B cell (primary cell): ENCODE measurements around the gene ATPAF2. TPM values are rescaled to one million over a fixed set of nuclear protein-coding genes. Genes with fewer than 3 reads are reported as not detected.
"Not testable (repeated sequence)": the region's sequence is repeated elsewhere in the genome, so short reads cannot be mapped to it uniquely, and the experiment has no call there.

Experiments
- ATAC-seq: fragments of 200-7000 bp; cut with Tn5 transposase; one replicate; pipeline ENCODE4 v1.10.0; 2021; ENCODE audit warnings: low read depth, mild to moderate bottlenecking, moderate number of reproducible peaks, moderate library complexity
- CTCF ChIA-PET: fragments of 350-600 bp; sonication (Branson Sonifier 250); formaldehyde crosslinking; loops from one replicate; lab custom pipeline; 2021; ENCODE audit warnings: antibody characterized with exemption, inconsistent platforms; lab: Charles Lee
- POLR2A ChIA-PET: fragments of 350-600 bp; sonication (Branson Sonifier 250); formaldehyde crosslinking; loops from one replicate; lab custom pipeline; 2021; ENCODE audit warnings: antibody characterized with exemption; lab: Charles Lee
- DNase-seq: peaks from one replicate; pipeline ENCODE4 v3.0.0; 2013
- H2AFZ ChIP-seq: 2 replicates; pipeline ENCODE4 v1.6.1; 2012; ENCODE audit warnings: mild to moderate bottlenecking, low read depth, low read length; ENCODE audit not compliant: insufficient read depth, poor library complexity, severe bottlenecking
- H3K27ac ChIP-seq, 2 donors: 1 replicate in 1 of 2; 2 replicates in 1 of 2; pipeline ENCODE4 v1.5.1; 2012 to 2013; ENCODE audit warnings: low read length in 2 of 2, mild to moderate bottlenecking in 2 of 2, moderate library complexity in 1 of 2
- H3K27me3 ChIP-seq, 4 experiments: fragments of 200-600 bp in 1 of 4; sonication (generic) in 1 of 4; replicated peaks in 1 of 4; 1 replicate in 2 of 4; 2 replicates in 2 of 4; pipeline versions ENCODE4 v1.6.1 to v1.7.0; 2013 to 2016; ENCODE audit warnings: low read length in 3 of 4, mild to moderate bottlenecking in 2 of 4, mixed read lengths in 1 of 4, moderate library complexity in 1 of 4; ENCODE audit not compliant: insufficient read depth in 4 of 4, control insufficient read depth in 3 of 4; ENCODE audit errors: control extremely low read depth in 1 of 4
- H3K36me3 ChIP-seq, 2 experiments: replicated peaks in 1 of 2; 1 replicate in 1 of 2; 2 replicates in 1 of 2; pipeline versions ENCODE4 v1.6.1 to v1.7.1; 2013; ENCODE audit warnings: low read length in 1 of 2; ENCODE audit not compliant: insufficient read depth in 2 of 2, control insufficient read depth in 1 of 2; ENCODE audit errors: control extremely low read depth in 1 of 2, extremely low read depth in 1 of 2
- H3K4me1 ChIP-seq, 2 donors: fragments of 200-600 bp in 1 of 2; sonication (generic) in 1 of 2; 1 replicate in 1 of 2; 2 replicates in 1 of 2; pipeline versions ENCODE4 v1.5.1 to v1.6.1; 2013 to 2017; ENCODE audit warnings: low read length in 2 of 2; ENCODE audit not compliant: control insufficient read depth in 2 of 2, insufficient read depth in 2 of 2
- H3K4me2 ChIP-seq: replicated peaks from 2 replicates; pipeline ENCODE3; 2012; ENCODE audit warnings: mild to moderate bottlenecking, low read depth, low read length; ENCODE audit not compliant: poor library complexity, severe bottlenecking
- H3K4me3 ChIP-seq, 5 experiments: fragments of 200-600 bp in 1 of 5; sonication (generic) in 1 of 5; 1 replicate in 3 of 5; 2 replicates in 2 of 5; pipeline versions ENCODE4 v1.5.1 to v1.7.0; 2011 to 2016; ENCODE audit warnings: low read length in 4 of 5, mild to moderate bottlenecking in 4 of 5, low read depth in 2 of 5, control low read depth in 1 of 5, moderate library complexity in 1 of 5; ENCODE audit not compliant: insufficient read depth in 1 of 5; ENCODE audit errors: control extremely low read depth in 1 of 5, extremely low read depth in 1 of 5
- H3K79me2 ChIP-seq: fragments of 200-600 bp; sonication (generic); one replicate; pipeline ENCODE4 v1.6.0; 2016; ENCODE audit warnings: low read length; ENCODE audit not compliant: control insufficient read depth, insufficient read depth
- H3K9ac ChIP-seq: fragments of 200-600 bp; sonication (generic); 2 replicates; pipeline ENCODE4 v1.6.1; 2017; ENCODE audit warnings: mild to moderate bottlenecking, low read length, moderate library complexity
- H3K9me3 ChIP-seq, 3 donors: one replicate each; pipeline versions ENCODE4 v1.6.1 to v1.7.1; 2013; ENCODE audit warnings: low read length in 2 of 3; ENCODE audit not compliant: control insufficient read depth in 2 of 3, insufficient read depth in 1 of 3; ENCODE audit errors: control extremely low read depth in 1 of 3
- H4K20me1 ChIP-seq: 2 replicates; pipeline ENCODE4 v1.6.0; 2012; ENCODE audit warnings: mild to moderate bottlenecking, low read length; ENCODE audit not compliant: insufficient read depth, control insufficient read depth, poor library complexity, severe bottlenecking
- H3K27ac Mint-ChIP-seq: one replicate; pipeline ENCODE4 v1.8.0; 2021; ENCODE audit warnings: mixed read lengths
- H3K27me3 Mint-ChIP-seq: one replicate; pipeline ENCODE4 v1.8.0; 2021; ENCODE audit warnings: mixed read lengths
- H3K4me1 Mint-ChIP-seq: one replicate; pipeline ENCODE4 v1.8.0; 2021; ENCODE audit warnings: mixed read lengths
- H3K4me3 Mint-ChIP-seq: one replicate; pipeline ENCODE4 v1.8.0; 2021; ENCODE audit warnings: mixed read lengths
- H3K9me3 Mint-ChIP-seq: one replicate; pipeline ENCODE4 v1.8.0; 2022; ENCODE audit warnings: mixed read lengths; ENCODE audit not compliant: insufficient read depth
- CTCF ChIP-seq: fragments of 200-600 bp; IDR thresholded peaks from one replicate; pipeline ENCODE4 v1.8.0; 2022; ENCODE audit warnings: antibody characterized with exemption, mild to moderate bottlenecking
- EZH2 ChIP-seq: IDR thresholded peaks from 2 replicates; pipeline ENCODE4 v1.6.1; 2012; ENCODE audit warnings: borderline replicate concordance, low read depth, mild to moderate bottlenecking, moderate library complexity, low read length; ENCODE audit not compliant: insufficient read depth, poor library complexity, severe bottlenecking
- WGBS: methylation state at CpG from one replicate; pipeline ENCODE4 v1.1.5; 2013; ENCODE audit warnings: missing lambda C conversion rate; ENCODE audit not compliant: insufficient coverage; 5-methylcytosine and 5-hydroxymethylcytosine counted together
- intact Hi-C: fragments of 100-400 bp; cut with micrococcal nuclease; formaldehyde crosslinking; loops from one replicate; pipeline ENCODE4 v1.10.0; 2022
- polyA plus RNA-seq: library from polyadenylated mRNA; depleted of rRNA; stranded (reverse); fragments of >200 nt; gene quantifications from 2 replicates; pipeline ENCODE4 v1.2.3, GENCODE V29; 2012
- total RNA-seq, 2 donors: library from RNA; stranded (reverse); fragments of 120-200 nt in 1 of 2; gene quantifications; 1 replicate in 1 of 2; 2 replicates in 1 of 2; pipeline versions ENCODE4 v1.2.3 to v1.2.4, GENCODE V29; 2013 to 2022

Gene ATPAF2
- total and polyA plus RNA-seq, 2 donors (not counting 1 experiment from before 2014, with no cell fraction given): 60.5 to 73.5 TPM

DNA sequence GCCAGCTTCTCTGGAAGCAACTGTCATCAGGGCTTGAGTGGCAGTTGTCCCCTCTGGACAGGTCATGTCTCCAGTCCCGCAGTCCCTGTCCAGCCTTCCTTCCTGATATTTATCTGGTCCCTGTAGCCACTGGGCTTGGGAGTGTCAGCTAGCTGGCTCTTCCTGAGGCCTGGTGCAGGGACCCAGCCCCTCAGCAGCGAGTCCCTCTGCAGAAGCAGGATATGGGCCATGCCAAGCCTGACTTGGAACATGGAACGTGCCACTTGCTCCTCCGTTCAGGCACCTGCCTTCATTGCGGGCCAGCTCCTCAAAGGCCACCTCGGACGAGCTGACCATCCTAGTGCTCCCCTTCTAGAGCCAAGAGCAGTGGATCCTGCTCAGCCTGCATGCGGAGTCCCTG, 40.0 kb downstream of the ATPAF2 start:
- TF ChIP-seq CTCF (no peak), EZH2 (no peak)
- Mint-ChIP-seq H3K4me3 (no peak overlapping the region), H3K27me3 (no peaks in the 10 kb centered on the region), H3K4me1 (peaks cover 6% of the 10 kb centered on the region), H3K9me3 (no peaks in the 10 kb centered on the region), H3K27ac (no peak overlapping the region)
- Histone ChIP-seq H3K4me1 (no peaks in the 10 kb centered on the region), H3K79me2 (no peaks in the 10 kb centered on the region), H3K4me2 (no peak overlapping the region), H3K27me3 (no peaks in the 10 kb centered on the region), H3K36me3 (no peaks in the 10 kb centered on the region), H2AFZ (no peak overlapping the region), H3K9me3 (no peaks in the 10 kb centered on the region), H3K4me3 (no peak overlapping the region), H4K20me1 (no peaks in the 10 kb centered on the region), H3K9ac (no peak overlapping the region), H3K27ac (no peak overlapping the region)
- ATAC-seq (no peak), DNase-seq (no peak)
- 96% methylated on average over 8 of the region's 8 CpGs for WGBS
- intact Hi-C loops: no loop called here
- ChIA-PET CTCF (no interaction called here), POLR2A (no interaction called here)

DNA sequence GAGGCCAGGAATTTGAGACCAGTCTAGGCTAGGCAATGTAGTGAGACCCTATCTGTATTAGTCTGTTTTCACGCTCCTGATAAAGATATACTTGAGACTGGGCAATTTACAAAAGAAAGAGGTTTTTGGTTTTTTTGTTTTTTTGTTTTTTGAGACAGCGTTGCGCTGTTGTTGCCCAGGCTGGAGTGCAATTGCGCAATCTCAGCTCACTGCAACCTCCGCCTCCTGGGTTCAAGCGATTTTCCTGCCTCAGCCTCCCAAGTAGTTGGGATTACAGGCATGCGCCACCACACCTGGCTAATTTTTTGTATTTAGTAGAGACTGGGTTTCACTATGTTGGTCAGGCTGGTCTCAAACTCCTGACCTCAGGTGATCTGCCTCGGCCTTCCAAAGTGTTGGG, 43.1 kb downstream of the ATPAF2 start:
- WGBS: 98% methylated on average over 7 of the region's 8 CpGs
- POLR2A ChIA-PET, H3K9ac ChIP-seq: not testable (repeated sequence)

More for the DNA sequence above, 43.1 kb downstream of the ATPAF2 start:
- H3K36me3 ChIP-seq, H3K79me2 ChIP-seq, H3K27ac Mint-ChIP-seq, H3K27ac ChIP-seq, H3K4me1 ChIP-seq, H3K27me3 ChIP-seq, H3K4me3 Mint-ChIP-seq, DNase-seq, ATAC-seq, H4K20me1 ChIP-seq, H3K9me3 ChIP-seq, H3K4me1 Mint-ChIP-seq, H3K27me3 Mint-ChIP-seq, H2AFZ ChIP-seq, H3K9me3 Mint-ChIP-seq, H3K4me3 ChIP-seq, H3K4me2 ChIP-seq, CTCF ChIA-PET, intact Hi-C loops: not testable (repeated sequence)
